Measurements from ENCODE around the gene HOXD8.

- no peak for TF ChIP-seq CTCF (IDR thresholded peaks at IDR 0.05; ENCODE audit: insufficient read depth, low read length, poor library complexity, severe bottlenecking)
- no peak for TF ChIP-seq EZH2phosphoT487 (conservative IDR thresholded peaks at IDR 0.05; ENCODE audit: low read length)
These were observed 39.7 kb downstream of the HOXD8 start for GRCh38 chr2:176169181-176169580.
